Gastrocnemius medialis (tissue), 4 donors: ENCODE measurements around the gene CHRNA5.

Source experiments
- POLR2A ChIP-seq, 2 donors: fragments of 450-650 bp; IDR thresholded peaks; one replicate each; pipeline ENCODE4 v1.6.1; 2017; ENCODE audit warnings: antibody characterized with exemption in 2 of 2, mild to moderate bottlenecking in 2 of 2, moderate library complexity in 2 of 2
- TF ChIP-seq, protein P1 (sequence below), 5 experiments: fragments of 450-650 bp in 3 of 5; fragments of 200-600 bp in 2 of 5; sonication (generic) in 2 of 5; IDR thresholded peaks in 4 of 5; conservative IDR thresholded peaks in 1 of 5; 1 replicate in 4 of 5; 2 replicates in 1 of 5; pipeline ENCODE4 v1.5.1; 2016 to 2019; ENCODE audit warnings: antibody characterized with exemption in 5 of 5, mild to moderate bottlenecking in 3 of 5, moderate library complexity in 3 of 5

DNA sequence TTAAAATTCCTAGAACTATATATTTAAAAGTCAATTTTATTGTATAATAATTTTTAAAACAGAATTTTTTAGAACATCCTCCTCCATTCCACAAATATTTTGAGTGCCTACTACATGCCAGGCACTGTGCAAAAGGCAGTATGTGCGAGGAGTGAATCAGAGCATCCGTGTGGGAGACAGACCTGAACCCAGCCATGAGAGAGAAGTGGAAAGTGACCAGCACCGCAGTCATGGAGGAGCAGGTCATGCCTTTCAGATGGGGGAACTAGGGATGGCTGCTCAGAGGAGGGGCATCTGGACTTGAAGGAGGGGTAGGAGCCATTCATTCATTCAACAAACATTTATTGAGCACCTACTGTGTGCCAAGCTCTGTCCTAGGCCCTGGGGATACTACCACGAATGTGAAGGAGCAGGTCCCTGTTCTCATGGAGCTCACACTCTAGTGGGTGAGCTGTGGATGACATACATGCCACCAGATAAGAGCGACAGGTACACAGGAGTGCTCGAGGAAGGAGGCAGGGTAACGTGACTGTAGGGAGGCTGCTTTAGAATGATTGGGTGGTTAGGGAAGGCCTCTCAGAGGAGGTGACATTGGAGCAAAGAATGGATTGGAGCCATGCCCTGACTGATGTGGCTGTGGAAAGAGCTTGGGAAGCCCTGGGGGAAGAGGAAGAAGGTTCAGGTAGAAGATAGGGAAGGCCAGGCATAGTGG, 58.6 kb downstream of the CHRNA5 start:
- TF ChIP-seq, protein P1, sequence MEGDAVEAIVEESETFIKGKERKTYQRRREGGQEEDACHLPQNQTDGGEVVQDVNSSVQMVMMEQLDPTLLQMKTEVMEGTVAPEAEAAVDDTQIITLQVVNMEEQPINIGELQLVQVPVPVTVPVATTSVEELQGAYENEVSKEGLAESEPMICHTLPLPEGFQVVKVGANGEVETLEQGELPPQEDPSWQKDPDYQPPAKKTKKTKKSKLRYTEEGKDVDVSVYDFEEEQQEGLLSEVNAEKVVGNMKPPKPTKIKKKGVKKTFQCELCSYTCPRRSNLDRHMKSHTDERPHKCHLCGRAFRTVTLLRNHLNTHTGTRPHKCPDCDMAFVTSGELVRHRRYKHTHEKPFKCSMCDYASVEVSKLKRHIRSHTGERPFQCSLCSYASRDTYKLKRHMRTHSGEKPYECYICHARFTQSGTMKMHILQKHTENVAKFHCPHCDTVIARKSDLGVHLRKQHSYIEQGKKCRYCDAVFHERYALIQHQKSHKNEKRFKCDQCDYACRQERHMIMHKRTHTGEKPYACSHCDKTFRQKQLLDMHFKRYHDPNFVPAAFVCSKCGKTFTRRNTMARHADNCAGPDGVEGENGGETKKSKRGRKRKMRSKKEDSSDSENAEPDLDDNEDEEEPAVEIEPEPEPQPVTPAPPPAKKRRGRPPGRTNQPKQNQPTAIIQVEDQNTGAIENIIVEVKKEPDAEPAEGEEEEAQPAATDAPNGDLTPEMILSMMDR (IDR thresholded peaks at IDR 0.05 in 4 of 5, conservative IDR thresholded peaks at IDR 0.05 in 1 of 5), result no peak
- no peak for TF ChIP-seq POLR2A (IDR thresholded peaks at IDR 0.05)
